Hepatocyte (in vitro differentiated cells): Measurements from ENCODE around the gene LIPA.

Experiments
- EZH2 ChIP-seq: fragments of 200-600 bp; sonication (generic); IDR thresholded peaks from 2 replicates; pipeline ENCODE4 v1.6.1; 2016; ENCODE audit warnings: antibody characterized with exemption, mild to moderate bottlenecking, borderline replicate concordance
- EZH2phosphoT487 ChIP-seq: fragments of 200-600 bp; sonication (generic); IDR thresholded peaks from one replicate; pipeline ENCODE4 v1.6.1; 2018; ENCODE audit warnings: antibody characterized with exemption, mild to moderate bottlenecking, low read depth, moderate library complexity; ENCODE audit not compliant: unreplicated experiment, severe bottlenecking
- TF ChIP-seq, protein P1 (sequence below): fragments of 200-600 bp; sonication (generic); IDR thresholded peaks from 2 replicates; pipeline ENCODE4 v1.5.1; 2016; ENCODE audit warnings: antibody characterized with exemption, mild to moderate bottlenecking; ENCODE audit not compliant: poor library complexity

DNA sequence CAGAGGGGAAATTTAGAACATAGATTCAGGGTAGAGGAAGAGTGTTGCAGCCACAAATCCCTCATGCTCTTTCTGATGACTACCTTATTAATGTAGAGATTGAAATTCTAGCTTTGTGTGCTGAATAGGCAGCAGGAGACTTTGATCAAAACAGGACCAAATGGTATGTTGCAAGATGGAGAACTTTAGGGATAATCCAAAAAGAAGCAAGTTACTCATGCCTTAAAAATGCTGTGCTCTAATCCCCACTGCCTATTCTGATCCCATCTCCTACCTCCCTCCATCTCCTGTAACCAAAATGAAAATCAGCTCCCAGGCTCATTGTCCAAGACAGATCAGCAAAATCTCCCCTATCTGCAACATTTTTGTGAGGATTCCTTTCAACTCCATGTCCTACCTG is 75.8 kb downstream of the LIPA start:
- TF ChIP-seq EZH2 (no peak), EZH2phosphoT487 (no peak)
- TF ChIP-seq, protein P1, sequence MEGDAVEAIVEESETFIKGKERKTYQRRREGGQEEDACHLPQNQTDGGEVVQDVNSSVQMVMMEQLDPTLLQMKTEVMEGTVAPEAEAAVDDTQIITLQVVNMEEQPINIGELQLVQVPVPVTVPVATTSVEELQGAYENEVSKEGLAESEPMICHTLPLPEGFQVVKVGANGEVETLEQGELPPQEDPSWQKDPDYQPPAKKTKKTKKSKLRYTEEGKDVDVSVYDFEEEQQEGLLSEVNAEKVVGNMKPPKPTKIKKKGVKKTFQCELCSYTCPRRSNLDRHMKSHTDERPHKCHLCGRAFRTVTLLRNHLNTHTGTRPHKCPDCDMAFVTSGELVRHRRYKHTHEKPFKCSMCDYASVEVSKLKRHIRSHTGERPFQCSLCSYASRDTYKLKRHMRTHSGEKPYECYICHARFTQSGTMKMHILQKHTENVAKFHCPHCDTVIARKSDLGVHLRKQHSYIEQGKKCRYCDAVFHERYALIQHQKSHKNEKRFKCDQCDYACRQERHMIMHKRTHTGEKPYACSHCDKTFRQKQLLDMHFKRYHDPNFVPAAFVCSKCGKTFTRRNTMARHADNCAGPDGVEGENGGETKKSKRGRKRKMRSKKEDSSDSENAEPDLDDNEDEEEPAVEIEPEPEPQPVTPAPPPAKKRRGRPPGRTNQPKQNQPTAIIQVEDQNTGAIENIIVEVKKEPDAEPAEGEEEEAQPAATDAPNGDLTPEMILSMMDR = no peak
